G401 (cell line): ENCODE data around the gene TRIM25. TPM values are rescaled to one million over a fixed set of nuclear protein-coding genes. Genes with fewer than 3 reads are reported as not detected.

Source experiments
- DNase-seq: peaks from one replicate; pipeline ENCODE4 v3.0.0-alpha.2; 2015; ENCODE audit warnings: low spot score
- in situ Hi-C: cut with HindIII; loops from 2 replicates; pipeline ENCODE4 v1.10.0; 2016; ENCODE audit warnings: low sequenced_read_pairs, mixed read lengths
- total RNA-seq: library from RNA; depleted of rRNA; stranded (reverse); fragments of >200 nt; shearing (Covaris generic); gene quantifications from 2 replicates; pipeline ENCODE4 v1.2.3, GENCODE V29; 2014

The TRIM25 gene
- total RNA-seq, 1 experiment from 2014 or later: 5.6 TPM

DNA sequence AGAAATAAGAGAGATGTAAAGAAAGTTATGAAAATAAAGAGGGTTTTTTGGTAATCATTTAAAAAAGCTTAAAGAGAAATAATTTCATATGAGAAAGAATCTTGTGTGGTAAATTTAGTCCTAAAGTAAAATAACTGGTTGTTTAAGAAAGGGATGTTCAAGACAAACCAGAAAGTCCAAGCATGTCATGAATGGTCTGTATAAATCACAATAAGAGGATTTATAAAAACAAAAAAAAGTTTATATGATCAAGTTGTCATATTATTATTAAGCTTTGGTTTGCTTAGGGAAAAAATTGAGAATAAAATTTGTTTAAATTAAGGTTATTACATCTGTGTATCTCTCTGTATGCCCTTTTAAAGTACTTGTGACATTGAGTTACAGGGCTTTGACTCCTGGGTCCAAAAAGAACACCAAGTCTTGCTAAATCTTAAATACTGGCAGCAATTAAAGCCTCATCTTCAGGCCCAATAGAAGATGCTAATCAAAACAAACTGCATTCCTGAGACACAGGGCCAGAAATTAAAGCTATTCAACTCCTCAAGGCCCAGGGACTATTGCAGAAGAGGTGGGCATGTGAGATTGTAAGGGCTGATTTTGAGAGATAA lies 15.6 kb upstream of the TRIM25 start:
- in situ Hi-C loops: no loop called here
- DNase-seq: no peak

DNA sequence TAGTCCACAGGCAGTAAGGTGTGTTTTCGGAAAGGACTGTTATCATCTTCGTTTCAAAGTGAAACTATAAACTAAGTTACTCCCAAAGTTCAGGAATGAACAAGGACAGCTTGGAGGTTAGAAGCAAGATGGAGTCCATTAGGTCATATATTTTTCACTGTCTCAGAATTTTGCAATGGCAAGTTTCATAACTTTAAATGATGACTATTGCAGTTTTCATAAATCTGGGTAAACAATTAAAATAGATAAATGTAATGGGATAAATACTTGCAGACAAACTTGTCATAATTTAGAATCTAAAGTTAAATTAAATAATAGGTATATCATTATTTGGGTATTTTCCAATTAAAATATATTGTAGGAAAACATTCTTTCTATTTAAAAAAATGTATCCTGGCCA lies 14.7 kb upstream of the TRIM25 start:
- in situ Hi-C loops: no loop called here
- DNase-seq: no peak

DNA sequence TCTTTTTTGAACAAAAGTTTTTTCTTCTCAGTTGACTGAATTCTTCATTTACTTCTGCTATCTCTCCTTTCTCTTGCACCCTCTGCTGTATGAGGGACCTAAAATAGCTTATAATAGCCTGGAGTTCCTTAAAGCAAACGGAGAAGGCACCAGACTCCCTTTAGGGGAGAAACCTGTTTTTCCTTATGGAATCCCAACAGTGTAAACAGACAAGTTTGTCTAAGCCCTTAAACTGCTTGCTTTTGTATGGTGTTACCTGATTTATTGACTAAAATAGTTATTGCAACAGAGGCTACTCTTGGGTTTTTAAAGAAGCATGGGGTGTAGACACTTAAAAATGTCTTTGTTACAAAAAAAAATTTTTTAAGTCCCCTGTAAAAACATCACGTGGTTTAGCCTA lies 12.9 kb upstream of the TRIM25 start:
- no peak for DNase-seq
- in situ Hi-C loops: no loop called here

DNA sequence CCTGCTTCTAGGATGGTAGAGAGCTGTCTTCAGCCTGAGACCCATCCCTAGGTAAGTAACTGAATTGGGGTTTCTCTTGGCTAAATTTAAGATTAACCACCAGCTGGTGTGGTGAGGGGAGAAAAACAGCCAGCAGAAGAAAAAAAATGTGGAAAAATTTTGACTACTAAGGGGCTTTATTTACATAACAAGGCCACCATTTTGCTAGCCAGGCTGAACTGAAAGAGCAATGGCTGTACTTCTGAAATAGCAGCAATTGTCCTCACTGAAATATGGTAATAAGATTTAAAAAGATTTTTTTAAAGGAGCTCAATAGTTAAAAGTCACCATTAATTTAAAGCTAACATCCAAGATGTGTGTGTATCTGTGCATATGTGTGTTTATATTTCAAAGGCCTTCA lies 12.4 kb upstream of the TRIM25 start:
- in situ Hi-C loops: no loop called here

DNA sequence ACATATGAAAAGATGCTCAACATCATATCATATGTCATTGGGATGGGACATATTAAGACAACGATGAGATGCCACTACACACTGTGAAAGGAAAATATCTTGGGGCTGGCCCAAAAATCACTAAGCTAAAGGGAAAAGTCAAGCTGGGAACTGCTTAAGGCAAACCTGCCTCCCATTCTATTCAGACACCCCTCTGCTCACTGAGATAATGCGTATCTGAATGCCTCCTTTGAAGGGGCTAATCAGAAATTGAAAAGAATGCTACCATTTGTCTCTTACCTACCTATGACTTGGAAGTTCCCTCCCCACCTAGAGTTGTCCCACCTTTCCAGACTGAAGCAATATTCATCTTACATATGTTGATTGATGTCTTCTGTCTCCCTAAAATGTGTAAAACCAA lies 11.2 kb upstream of the TRIM25 start:
- in situ Hi-C loops: no loop called here
- no peak for DNase-seq

More for the DNA sequence above, 12.4 kb upstream of the TRIM25 start:
- no peak for DNase-seq

DNA sequence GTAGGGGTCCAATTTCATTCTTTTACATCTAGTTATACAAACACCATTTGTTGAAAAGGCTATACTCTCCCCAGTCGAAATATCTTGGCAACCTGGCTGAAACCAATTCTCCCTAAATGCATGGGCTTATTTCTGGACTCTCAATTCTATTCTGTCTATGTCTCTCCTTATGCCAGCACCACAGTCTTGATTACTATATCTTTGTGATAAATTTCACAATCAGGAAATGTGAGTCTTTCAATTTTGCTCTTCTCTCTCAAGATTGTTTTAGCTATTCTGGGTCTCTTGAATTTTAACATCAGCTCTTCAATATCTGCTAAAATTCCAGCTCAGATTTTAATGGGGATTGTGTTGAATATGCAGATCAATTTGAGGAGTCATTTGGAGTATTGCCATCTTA lies 5.9 kb upstream of the TRIM25 start:
- in situ Hi-C loops: no loop called here

DNA sequence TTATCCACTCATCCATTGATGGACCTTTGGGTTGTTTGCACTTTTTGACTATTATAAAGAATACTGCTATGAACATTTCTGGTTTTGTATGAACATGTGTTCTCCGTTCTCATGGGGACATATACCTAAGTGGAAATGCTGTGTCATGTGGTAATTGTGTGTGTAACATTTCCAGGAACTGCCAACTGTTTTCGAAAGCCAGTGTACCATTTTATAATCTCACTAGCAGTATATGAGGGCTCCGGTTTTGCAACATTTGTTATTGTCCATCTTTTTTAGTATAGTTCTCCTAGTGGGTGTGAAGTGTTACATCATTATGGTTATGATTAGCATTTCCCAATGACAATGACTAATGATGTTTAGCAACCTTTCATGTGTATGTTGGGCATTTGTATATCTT lies 5.1 kb upstream of the TRIM25 start:
- in situ Hi-C loops: no loop called here
- DNase-seq: no peak

More for the DNA sequence above, 5.9 kb upstream of the TRIM25 start:
- no peak for DNase-seq

DNA sequence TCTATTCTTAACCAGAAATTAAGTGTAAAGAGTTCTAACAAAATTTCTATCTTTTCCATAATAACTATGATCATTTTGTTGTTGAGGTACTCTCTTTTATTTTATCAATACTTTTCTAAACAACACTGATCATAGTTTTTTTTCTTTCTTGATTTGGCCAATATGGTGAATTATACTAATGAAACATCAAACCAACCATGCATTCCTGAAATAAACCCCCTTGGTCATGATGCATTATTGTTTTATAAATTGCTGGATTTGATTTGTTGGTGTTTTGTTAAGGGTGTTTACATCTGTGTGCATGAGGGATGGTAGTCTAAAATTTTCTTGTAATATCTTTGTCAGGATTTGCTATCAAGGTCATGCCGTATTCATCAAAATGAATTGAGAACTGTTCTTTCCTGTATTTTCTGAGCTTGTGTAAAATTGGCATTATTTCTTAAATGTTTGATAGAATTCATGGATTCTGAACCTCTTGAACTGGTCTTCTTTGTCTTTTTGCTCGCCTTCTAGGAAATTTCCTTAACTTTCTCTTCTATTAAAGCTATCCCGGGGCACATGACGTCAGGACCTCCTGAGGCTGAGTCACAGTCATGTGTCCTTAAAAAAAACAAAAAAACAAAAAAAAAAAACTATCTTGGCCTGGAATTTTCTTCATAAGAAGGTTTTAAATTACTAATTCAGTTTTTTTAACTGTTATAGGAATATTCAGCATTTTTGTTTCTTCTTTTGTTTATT lies 3.9 kb upstream of the TRIM25 start:
- in situ Hi-C loops: no loop called here
- no peak for DNase-seq

DNA sequence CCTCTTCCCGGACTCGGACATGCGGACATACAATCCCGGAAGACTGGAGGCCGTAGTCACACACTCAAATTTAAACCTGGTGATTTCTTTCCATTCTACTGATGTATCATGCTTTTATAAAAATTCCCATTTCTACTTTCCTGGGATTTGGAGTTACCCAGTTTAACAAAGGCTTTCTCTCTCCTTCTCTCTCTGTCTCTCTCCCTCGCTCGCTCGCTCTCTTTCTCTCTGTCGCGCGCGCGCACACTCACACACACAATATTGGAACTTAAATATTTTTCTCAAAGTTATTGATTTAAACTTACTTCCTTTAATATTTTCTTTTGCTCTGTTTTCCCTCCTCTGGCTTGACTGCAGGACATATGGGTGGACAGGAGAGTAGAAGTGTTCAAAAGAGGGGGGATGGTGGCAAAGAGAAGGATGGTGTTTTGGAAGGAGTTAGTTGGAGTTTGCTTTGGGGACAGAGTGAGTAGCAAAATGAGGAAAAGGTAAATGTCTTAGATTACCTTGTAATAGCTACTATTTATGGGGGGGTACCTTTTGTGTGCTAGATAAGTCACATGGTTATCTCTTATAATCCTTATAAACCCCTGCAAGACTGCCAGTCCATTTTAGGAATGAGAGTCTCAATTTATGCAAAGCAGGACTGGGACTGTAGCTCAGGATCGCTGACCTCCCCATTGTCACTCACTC lies 878 bp upstream of the TRIM25 start:
- in situ Hi-C loops: no loop called here

DNA sequence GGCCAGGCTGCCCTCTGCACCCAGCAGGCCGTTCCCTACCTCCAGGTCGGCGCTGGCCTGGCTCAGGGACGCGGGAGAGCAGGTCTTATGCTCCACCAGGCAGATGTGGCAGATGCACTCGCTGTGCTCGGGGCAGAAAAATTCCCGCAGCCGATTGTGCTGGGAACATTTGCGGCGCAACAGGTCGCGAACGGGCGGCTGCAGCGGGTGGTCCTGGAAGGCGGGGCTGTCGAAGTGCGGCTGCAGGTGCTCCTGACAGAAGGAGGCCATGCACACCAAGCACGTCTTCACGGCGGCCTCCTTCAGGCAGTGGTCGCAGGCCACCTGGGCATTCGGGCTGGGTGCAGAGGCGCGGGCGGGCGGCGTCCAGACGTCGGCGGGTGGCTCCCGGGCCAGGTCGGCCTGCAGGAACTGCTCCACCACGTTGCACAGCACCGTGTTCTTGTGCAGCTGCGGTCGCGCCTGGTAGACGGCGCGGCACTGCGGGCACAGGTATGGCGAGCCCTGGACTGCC lies 439 bp downstream of the TRIM25 start:
- DNase-seq: peak; percentile 22

More for the DNA sequence above, 878 bp upstream of the TRIM25 start:
- DNase-seq: no peak

DNA sequence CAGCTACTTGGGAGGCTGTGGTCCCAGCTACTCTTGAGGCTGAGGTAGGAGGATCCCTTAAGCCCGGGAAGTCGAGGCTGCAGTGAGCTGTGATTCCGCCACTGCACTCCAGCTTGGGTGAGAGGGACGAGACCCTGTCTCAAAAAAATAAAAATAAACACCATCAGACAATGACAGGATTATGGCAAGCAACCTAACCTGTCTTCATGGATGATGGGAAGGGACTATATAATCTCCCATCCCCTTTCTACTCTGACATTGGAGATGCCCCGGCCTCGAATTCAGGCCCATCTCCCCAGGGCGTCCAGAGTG lies 893 bp downstream of the TRIM25 start:
- in situ Hi-C loops: no loop called here
- no peak for DNase-seq

More for the DNA sequence above, 439 bp downstream of the TRIM25 start:
- in situ Hi-C loops: no loop called here

DNA sequence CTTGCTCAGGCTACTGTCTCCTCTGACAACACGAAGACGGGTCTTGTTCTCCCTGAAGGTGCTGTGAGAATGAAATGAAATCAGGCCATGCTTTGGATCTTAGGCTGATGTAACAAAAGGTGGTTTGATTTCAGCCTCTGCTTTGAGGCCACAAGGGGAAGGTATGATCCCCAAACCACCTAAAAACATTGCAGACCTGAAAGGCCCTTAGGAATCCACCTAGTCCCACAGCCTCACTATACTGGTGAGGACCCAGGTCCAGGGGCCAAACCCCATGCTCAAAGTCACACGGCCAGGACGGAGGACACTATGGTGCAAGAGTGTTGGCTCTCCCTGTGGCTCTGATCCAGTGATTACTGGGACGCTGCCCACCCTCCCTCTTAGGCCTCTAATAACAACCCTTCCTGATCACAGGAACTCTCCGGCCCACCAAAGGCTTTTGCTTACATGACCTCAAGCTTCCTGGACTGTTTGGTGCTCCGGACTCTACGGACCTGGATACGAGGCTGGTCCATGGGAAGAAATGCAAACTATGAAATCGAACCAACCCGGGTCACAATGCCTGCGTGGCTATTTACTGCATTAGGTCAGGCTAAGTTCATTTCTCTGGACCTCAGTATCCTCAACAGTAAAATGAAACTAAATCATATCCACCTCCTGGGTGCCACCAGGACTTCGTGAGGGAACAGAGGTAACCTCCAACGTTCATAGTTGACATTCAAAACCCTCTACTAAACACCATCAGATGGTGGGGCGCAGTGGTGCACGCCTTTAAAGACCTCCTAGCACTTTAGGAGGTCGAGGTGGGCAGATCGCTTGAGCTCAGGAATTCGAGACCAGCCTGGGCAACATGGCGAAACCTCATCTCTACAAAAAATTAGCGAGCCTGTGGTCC lies 1.5 kb downstream of the TRIM25 start:
- DNase-seq: no peak
- in situ Hi-C loops: no loop called here

DNA sequence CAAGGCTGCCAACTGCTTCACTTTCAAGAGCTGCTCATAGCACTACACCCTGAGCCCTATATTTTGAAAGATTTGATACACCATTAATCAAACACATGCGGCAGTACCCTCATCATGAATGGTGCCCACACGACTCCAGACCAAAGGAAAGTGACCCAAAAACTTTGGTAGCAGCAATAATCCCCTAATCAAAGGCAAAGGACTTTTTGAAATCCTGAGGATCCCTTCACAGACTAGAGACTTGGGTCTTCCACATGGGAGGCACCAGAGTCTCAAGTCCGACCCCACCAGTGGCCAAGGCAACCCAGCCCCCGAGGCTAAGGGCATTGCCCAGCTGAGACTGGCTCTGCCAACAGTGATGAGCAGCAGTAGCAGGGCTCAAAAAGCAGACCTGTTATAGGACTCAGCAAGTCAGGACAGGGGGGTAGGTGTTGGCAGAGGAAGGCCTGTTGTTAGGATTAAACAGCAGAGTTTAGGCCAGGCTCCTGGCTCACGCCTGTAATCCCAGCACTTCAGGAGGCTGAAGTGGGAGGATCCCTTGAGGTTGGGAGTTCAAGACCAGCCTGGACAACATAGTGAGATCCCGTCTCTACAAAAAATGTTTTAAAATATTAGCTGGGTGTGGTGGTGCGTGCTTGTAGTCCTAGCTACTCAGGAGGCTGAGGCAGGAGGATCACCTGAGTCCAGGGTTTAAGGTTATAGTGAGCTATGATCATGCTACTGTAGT lies 3.2 kb downstream of the TRIM25 start:
- DNase-seq: no peak
- in situ Hi-C loops: no loop called here

DNA sequence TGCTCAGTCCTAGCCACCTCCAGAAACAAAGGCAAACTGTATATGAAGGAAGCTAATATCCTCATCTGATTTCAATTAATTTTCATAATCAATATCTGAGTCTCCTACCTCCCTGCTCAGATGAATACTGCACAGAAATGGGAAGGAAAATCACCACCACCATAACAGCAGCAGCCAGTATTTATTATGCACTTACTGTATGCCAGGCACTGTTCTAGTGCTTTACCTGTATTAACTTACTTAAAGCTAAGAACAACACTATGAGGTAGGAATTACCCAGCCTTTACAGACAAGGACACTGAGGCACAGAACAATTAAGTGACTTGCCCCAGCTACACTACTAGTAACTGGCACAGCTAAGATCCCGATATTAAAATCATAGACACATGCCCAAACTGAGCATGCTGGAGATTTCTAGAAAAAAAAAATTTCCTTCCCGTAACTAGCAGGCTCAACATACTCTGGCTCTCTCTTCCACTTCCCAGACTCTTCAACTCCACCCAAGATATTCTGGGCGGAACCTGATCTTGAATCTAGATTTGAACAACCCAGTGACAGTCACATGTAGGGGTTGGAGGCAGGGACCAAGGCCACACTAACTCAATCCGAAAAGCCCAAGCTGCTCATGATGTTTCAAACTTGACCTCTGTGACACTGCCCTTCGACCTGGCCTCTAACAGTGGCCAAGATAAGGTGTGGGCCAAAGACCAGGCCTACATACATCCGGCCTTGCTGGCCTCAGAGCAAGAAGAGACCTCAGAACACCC lies 3.9 kb downstream of the TRIM25 start:
- in situ Hi-C loops: no loop called here
- DNase-seq: no peak

DNA sequence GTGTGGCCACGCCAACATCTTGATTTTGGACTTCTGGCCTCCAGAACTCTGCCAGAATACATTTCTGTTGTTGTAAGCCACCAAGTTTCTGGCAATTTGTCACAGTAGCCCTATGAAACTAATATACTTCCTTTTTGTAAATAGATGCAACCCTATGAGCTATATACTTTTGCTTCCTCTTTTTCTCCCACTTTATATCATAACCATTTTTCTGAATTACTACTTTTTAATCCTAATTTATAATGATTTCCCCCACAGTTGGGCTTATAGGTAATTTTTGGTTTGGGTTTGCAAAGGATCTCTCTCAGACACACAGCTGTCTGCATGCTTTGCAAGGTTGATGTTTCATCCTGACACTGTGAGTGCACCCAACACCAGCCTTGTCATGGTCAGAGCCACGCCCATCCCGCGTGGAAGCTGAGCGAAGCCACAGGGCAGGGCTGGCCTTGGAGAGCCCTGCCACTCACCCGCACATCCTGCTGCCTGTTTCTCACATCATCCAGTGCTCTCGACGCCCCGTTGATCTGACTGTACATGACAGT lies 5.8 kb downstream of the TRIM25 start:
- DNase-seq: no peak
- in situ Hi-C loops: no loop called here

DNA sequence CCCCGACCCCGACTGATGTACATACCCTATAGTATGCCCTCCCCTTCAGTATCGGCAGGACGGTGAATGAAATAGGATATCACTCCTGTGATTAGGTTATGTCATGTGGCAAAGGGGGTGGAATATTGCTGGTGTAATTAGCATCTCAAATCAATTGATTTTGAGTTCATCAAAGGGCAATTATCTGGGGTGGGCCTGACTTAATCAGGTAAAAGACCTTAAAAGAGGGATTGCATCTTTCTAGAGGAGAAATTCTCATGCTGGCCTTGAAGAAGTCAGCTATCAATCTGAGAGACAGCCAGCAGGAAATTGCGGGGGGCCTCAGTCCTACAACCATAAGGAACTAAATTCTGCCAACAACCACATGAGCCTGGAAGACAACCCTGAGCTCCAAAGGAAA lies 10.3 kb downstream of the TRIM25 start:
- no peak for DNase-seq
- in situ Hi-C loops: no loop called here

DNA sequence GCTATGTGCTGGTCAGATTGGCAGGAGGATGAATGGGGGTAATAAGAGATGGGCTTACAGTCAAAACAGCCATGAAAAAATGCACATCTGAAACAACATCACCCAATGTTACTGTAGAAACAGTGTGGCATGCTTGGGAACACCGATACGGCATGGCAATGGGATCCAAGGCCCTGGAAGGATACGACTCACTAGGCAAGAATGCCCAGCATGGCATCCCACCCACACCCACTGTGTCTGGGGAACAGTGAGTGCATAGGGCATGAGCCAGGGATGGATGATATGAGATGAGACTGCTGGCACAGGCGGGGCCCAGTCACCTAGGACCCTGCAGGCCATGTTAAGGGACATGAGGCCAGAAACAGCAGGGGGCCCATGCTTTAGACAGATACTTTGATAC lies 11.5 kb downstream of the TRIM25 start:
- DNase-seq: no peak
- in situ Hi-C loops: no loop called here

DNA sequence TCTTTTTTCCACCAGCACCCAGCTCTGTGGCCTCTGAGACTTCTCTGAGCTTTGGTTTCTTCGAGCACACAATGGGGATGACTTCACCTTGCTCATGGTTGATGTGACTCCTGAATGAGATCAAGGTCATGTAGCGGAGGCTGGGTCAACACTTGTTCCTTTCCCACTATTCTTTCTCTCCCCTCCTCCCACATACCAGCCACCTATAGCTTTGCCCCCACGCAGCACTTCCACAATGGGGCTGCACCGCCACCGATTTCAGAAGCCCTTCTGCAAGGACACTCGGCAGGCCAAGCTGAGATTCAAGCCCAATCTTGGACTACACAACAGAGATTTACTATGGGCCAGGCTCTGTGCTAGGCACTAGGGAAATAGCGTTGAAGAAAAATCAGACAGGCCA lies 14.4 kb downstream of the TRIM25 start:
- no peak for DNase-seq
- in situ Hi-C loops: no loop called here
